WERI-Rb-1 (cell line): ENCODE results near the gene SLC13A3.

Experiments
- DNase-seq: peaks from one replicate; pipeline ENCODE4 v3.0.0-alpha.2; 2020
- H3K27ac ChIP-seq: fragments of 250-450 bp; sonication (Bioruptor Pico); 2 replicates; pipeline ENCODE4 v1.5.1; 2020; ENCODE audit warnings: mild to moderate bottlenecking, moderate library complexity
- H3K27me3 ChIP-seq: fragments of 250-450 bp; sonication (Bioruptor Pico); 2 replicates; pipeline ENCODE4 v1.5.1; 2021; ENCODE audit warnings: mild to moderate bottlenecking, low read depth, moderate library complexity; ENCODE audit not compliant: insufficient read depth, severe bottlenecking
- H3K36me3 ChIP-seq: fragments of 250-450 bp; sonication (Bioruptor Pico); 2 replicates; pipeline ENCODE4 v1.5.1; 2020; ENCODE audit warnings: mild to moderate bottlenecking, moderate library complexity
- H3K4me3 ChIP-seq: 2 replicates; pipeline ENCODE4 v1.5.1; 2011; ENCODE audit warnings: low read depth, mild to moderate bottlenecking, control low read depth, low read length
- H3K9me3 ChIP-seq: fragments of 250-450 bp; sonication (Bioruptor Pico); 2 replicates; pipeline ENCODE4 v1.5.1; 2021; ENCODE audit warnings: mild to moderate bottlenecking, moderate library complexity; ENCODE audit not compliant: severe bottlenecking
- CTCF ChIP-seq: IDR thresholded peaks from 2 replicates; pipeline ENCODE4 v1.5.1; 2011; ENCODE audit warnings: low read depth, mild to moderate bottlenecking, control low read depth, inconsistent platforms, low read length

Gene SLC13A3

GRCh38 chr20:46580613-46581205 is 70.5 kb downstream of the SLC13A3 start:
- Histone ChIP-seq H3K9me3 (peaks cover 3% of the 10 kb centered on the region), H3K27ac (no peak overlapping the region), H3K36me3 (no peaks in the 10 kb centered on the region), H3K4me3 (no peak overlapping the region), H3K27me3 (no peaks in the 10 kb centered on the region)
- no peak for DNase-seq
- TF ChIP-seq CTCF: no peak

- H3K27ac ChIP-seq: no peak overlapping the region
- no peak overlapping the region for H3K4me3 ChIP-seq
- DNase-seq: no peak
- no peaks in the 10 kb centered on the region for H3K36me3 ChIP-seq
- peaks cover 3% of the 10 kb centered on the region for H3K9me3 ChIP-seq
- H3K27me3 ChIP-seq: no peaks in the 10 kb centered on the region
- TF ChIP-seq CTCF: no peak
These were observed 72.5 kb downstream of the SLC13A3 start for GRCh38 chr20:46578745-46579144.

- H3K36me3 ChIP-seq: no peaks in the 10 kb centered on the region
- H3K27ac ChIP-seq: no peak overlapping the region
- no peak for DNase-seq
- TF ChIP-seq CTCF: no peak
- no peaks in the 10 kb centered on the region for H3K27me3 ChIP-seq
- H3K9me3 ChIP-seq: peaks cover 3% of the 10 kb centered on the region
- H3K4me3 ChIP-seq: no peak overlapping the region
These were observed 74.4 kb downstream of the SLC13A3 start for GRCh38 chr20:46576774-46577395.

GRCh38 chr20:46575937-46576461 is 75.3 kb downstream of the SLC13A3 start:
- Histone ChIP-seq H3K27me3 (no peaks in the 10 kb centered on the region), H3K36me3 (no peaks in the 10 kb centered on the region), H3K4me3 (no peak overlapping the region), H3K9me3 (peaks cover 2% of the 10 kb centered on the region), H3K27ac (no peak overlapping the region)
- no peak for DNase-seq
- TF ChIP-seq CTCF: no peak

- DNase-seq: no peak
- Histone ChIP-seq H3K4me3 (no peak overlapping the region), H3K9me3 (no peaks in the 10 kb centered on the region), H3K27ac (no peak overlapping the region), H3K27me3 (no peaks in the 10 kb centered on the region), H3K36me3 (no peaks in the 10 kb centered on the region)
- TF ChIP-seq CTCF: no peak
These were observed 75.9 kb downstream of the SLC13A3 start for GRCh38 chr20:46575394-46575793.
